Osteoblast (primary cell): ENCODE results near the gene PDCD1LG2. TPM values are rescaled to one million over a fixed set of nuclear protein-coding genes. Genes with fewer than 3 reads are reported as not detected.
A peak's percentile ranks its signal among the peaks of the same experiment; 100 is the strongest.

ENCODE experiments used
- DNase-seq: peaks from one replicate; pipeline ENCODE4 v3.0.0; 2011; ENCODE audit warnings: low spot score, mixed read lengths; ENCODE audit not compliant: insufficient read length; ENCODE audit errors: missing footprints
- H2AFZ ChIP-seq: 2 replicates; pipeline ENCODE4 v1.6.0; 2011; ENCODE audit warnings: mild to moderate bottlenecking, low read length
- H3K27ac ChIP-seq: 2 replicates; pipeline ENCODE4 v1.5.1; 2011; ENCODE audit warnings: mild to moderate bottlenecking, low read depth, low read length, moderate library complexity
- H3K27me3 ChIP-seq: 2 replicates; pipeline ENCODE4 v1.6.0; 2012; ENCODE audit warnings: mild to moderate bottlenecking, control low read depth, inconsistent platforms, low read length, moderate library complexity; ENCODE audit not compliant: insufficient read depth
- H3K36me3 ChIP-seq: 2 replicates; pipeline ENCODE4 v1.5.1; 2011; ENCODE audit warnings: mild to moderate bottlenecking, low read length, control low read depth, moderate library complexity; ENCODE audit not compliant: insufficient read depth
- H3K4me1 ChIP-seq: 2 replicates; pipeline ENCODE4 v1.5.1; 2011; ENCODE audit warnings: mild to moderate bottlenecking, low read length, control low read depth, moderate library complexity; ENCODE audit not compliant: insufficient read depth
- H3K4me2 ChIP-seq: 2 replicates; pipeline ENCODE4 v1.6.0; 2011; ENCODE audit warnings: mild to moderate bottlenecking, low read length; ENCODE audit not compliant: insufficient read depth
- H3K4me3 ChIP-seq: fragments of 200-600 bp; sonication (generic); 3 replicates; pipeline ENCODE4 v1.5.1; 2012; ENCODE audit warnings: mild to moderate bottlenecking, low read length, inconsistent platforms; ENCODE audit not compliant: insufficient read depth
- H3K79me2 ChIP-seq: 2 replicates; pipeline ENCODE4 v1.6.0; 2012; ENCODE audit warnings: mild to moderate bottlenecking, low read length, control low read depth, inconsistent platforms; ENCODE audit not compliant: insufficient read depth
- H3K9me3 ChIP-seq: 2 replicates; pipeline ENCODE4 v1.5.1; 2011; ENCODE audit warnings: low read depth, low read length, control low read depth
- H4K20me1 ChIP-seq: 2 replicates; pipeline ENCODE4 v1.6.0; 2012; ENCODE audit warnings: mild to moderate bottlenecking, low read length, control low read depth; ENCODE audit not compliant: insufficient read depth
- total RNA-seq: library from RNA; depleted of rRNA; stranded (reverse); fragments of >200 nt; gene quantifications from 2 replicates; pipeline ENCODE4 v1.2.3, GENCODE V29; 2012
- TF ChIP-seq, protein P1 (sequence below): IDR thresholded peaks from 2 replicates; pipeline ENCODE4 v1.5.1; 2011; ENCODE audit warnings: mild to moderate bottlenecking, low read depth, low read length, moderate library complexity; ENCODE audit errors: extremely low read depth

Gene PDCD1LG2
- total RNA-seq, 1 donor = 4.7 TPM

- Histone ChIP-seq H2AFZ (no peak overlapping the region), H3K4me2 (no peak overlapping the region), H3K27me3 (no peaks in the 10 kb centered on the region), H3K9me3 (no peaks in the 10 kb centered on the region), H4K20me1 (no peaks in the 10 kb centered on the region), H3K79me2 (no peaks in the 10 kb centered on the region), H3K4me3 (no peak overlapping the region), H3K27ac (peak overlapping the region; percentile 76), H3K4me1 (peaks cover 25% of the 10 kb centered on the region), H3K36me3 (no peaks in the 10 kb centered on the region)
- peak; percentile 68 for DNase-seq
- TF ChIP-seq, protein P1, sequence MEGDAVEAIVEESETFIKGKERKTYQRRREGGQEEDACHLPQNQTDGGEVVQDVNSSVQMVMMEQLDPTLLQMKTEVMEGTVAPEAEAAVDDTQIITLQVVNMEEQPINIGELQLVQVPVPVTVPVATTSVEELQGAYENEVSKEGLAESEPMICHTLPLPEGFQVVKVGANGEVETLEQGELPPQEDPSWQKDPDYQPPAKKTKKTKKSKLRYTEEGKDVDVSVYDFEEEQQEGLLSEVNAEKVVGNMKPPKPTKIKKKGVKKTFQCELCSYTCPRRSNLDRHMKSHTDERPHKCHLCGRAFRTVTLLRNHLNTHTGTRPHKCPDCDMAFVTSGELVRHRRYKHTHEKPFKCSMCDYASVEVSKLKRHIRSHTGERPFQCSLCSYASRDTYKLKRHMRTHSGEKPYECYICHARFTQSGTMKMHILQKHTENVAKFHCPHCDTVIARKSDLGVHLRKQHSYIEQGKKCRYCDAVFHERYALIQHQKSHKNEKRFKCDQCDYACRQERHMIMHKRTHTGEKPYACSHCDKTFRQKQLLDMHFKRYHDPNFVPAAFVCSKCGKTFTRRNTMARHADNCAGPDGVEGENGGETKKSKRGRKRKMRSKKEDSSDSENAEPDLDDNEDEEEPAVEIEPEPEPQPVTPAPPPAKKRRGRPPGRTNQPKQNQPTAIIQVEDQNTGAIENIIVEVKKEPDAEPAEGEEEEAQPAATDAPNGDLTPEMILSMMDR = no peak
Measured at GRCh38 chr9:5587024-5587423, 76.7 kb downstream of the PDCD1LG2 start.

GRCh38 chr9:5592231-5592630, 81.9 kb downstream of the PDCD1LG2 start:
- H2AFZ ChIP-seq = no peak overlapping the region
- DNase-seq = no peak
- no peaks in the 10 kb centered on the region for H3K9me3 ChIP-seq
- no peaks in the 10 kb centered on the region for H3K36me3 ChIP-seq
- H3K4me2 ChIP-seq = no peak overlapping the region
- H4K20me1 ChIP-seq = no peaks in the 10 kb centered on the region
- TF ChIP-seq, protein P1 = no peak
- H3K27me3 ChIP-seq = no peaks in the 10 kb centered on the region
- no peak overlapping the region for H3K4me3 ChIP-seq
- no peaks in the 10 kb centered on the region for H3K4me1 ChIP-seq
- H3K27ac ChIP-seq = no peak overlapping the region
- H3K79me2 ChIP-seq = no peaks in the 10 kb centered on the region

DNA sequence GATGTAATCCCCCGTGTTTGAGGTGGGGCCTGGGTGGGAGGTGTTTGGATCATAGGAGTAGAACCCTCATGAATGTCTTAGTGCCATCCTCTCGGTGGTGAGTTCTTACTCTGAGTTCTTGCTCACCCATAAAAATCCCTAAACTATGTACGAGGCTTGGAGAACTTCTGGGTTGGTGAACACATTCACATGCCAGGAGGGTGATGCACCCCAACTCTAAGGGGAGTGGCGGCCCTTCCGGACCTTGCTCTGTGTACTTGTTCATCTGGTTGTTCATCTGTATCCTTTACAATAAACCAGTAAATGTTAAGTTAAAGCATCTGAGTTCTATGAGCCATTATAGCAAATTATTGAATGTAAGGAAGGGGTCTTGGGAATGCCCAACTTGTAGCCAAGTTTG, 82.6 kb downstream of the PDCD1LG2 start:
- no peak overlapping the region for H3K4me2 ChIP-seq
- no peak overlapping the region for H2AFZ ChIP-seq
- H4K20me1 ChIP-seq = no peaks in the 10 kb centered on the region
- no peaks in the 10 kb centered on the region for H3K4me1 ChIP-seq
- no peak overlapping the region for H3K27ac ChIP-seq
- H3K36me3 ChIP-seq = no peaks in the 10 kb centered on the region
- TF ChIP-seq, protein P1 = no peak
- H3K4me3 ChIP-seq = no peak overlapping the region
- DNase-seq = no peak
- no peaks in the 10 kb centered on the region for H3K79me2 ChIP-seq
- no peaks in the 10 kb centered on the region for H3K9me3 ChIP-seq
- no peaks in the 10 kb centered on the region for H3K27me3 ChIP-seq

DNA sequence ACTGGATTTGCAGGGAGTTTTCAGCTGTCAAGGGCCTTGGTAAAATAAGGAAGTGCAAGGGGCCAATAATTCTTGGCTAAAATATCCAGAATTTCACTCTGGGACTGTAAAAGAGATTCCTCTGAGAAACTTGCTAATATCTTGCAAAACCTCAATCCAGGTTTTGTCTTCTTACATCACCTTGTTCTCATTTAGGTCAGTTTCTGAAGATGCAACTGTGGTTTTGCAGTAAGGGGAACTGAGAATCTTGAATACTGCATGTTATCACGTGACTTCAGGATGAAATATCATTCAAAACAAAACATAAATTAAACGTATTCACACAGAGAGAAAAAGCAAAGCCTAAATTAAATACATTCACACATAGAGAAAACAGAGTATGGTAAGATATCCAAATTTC, 83.6 kb downstream of the PDCD1LG2 start:
- H3K4me3 ChIP-seq = no peak overlapping the region
- no peaks in the 10 kb centered on the region for H3K79me2 ChIP-seq
- H3K27ac ChIP-seq = no peak overlapping the region
- TF ChIP-seq, protein P1 = no peak
- H3K9me3 ChIP-seq = no peaks in the 10 kb centered on the region
- H4K20me1 ChIP-seq = no peaks in the 10 kb centered on the region
- no peaks in the 10 kb centered on the region for H3K27me3 ChIP-seq
- no peak for DNase-seq
- H3K4me2 ChIP-seq = no peak overlapping the region
- H3K4me1 ChIP-seq = no peaks in the 10 kb centered on the region
- no peaks in the 10 kb centered on the region for H3K36me3 ChIP-seq
- H2AFZ ChIP-seq = no peak overlapping the region
